Fibroblast of lung (primary cell): ENCODE data around the gene AVPR1A.

ENCODE experiments used
- EZH2 ChIP-seq: IDR thresholded peaks from 2 replicates; pipeline ENCODE4 v1.5.1; 2012; ENCODE audit warnings: low read length, control low read depth, mild to moderate bottlenecking; ENCODE audit errors: missing control alignments
- TF ChIP-seq, protein P1 (sequence below), 2 donors: IDR thresholded peaks in 1 of 2; conservative IDR thresholded peaks in 1 of 2; 1 replicate in 1 of 2; 2 replicates in 1 of 2; pipeline ENCODE4 v1.5.1; 2011 to 2012; ENCODE audit warnings: low read length in 2 of 2, control low read depth in 1 of 2, inconsistent platforms in 1 of 2, low read depth in 1 of 2, mild to moderate bottlenecking in 1 of 2

DNA sequence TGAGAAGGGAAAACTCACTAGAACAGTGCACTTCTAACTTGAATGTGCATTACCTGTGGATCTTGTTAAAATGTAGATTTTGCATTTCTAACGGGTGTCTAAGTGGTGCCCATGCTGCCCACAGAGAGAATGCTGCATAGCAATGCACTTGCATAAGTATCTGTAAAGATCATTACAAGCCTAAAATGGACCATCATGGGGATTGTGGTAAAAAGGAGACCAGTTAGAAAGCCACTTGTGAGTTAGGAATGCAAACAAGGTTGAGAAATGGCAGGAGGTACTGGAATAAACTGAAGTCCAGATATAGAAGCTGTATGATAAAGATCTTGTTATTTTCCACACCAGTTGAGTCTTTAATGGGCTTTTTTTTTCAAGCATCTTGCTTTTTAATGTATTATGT, 18.8 kb downstream of the AVPR1A start:
- TF ChIP-seq, protein P1, sequence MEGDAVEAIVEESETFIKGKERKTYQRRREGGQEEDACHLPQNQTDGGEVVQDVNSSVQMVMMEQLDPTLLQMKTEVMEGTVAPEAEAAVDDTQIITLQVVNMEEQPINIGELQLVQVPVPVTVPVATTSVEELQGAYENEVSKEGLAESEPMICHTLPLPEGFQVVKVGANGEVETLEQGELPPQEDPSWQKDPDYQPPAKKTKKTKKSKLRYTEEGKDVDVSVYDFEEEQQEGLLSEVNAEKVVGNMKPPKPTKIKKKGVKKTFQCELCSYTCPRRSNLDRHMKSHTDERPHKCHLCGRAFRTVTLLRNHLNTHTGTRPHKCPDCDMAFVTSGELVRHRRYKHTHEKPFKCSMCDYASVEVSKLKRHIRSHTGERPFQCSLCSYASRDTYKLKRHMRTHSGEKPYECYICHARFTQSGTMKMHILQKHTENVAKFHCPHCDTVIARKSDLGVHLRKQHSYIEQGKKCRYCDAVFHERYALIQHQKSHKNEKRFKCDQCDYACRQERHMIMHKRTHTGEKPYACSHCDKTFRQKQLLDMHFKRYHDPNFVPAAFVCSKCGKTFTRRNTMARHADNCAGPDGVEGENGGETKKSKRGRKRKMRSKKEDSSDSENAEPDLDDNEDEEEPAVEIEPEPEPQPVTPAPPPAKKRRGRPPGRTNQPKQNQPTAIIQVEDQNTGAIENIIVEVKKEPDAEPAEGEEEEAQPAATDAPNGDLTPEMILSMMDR (conservative IDR thresholded peaks at IDR 0.05 in 1 of 2, IDR thresholded peaks at IDR 0.05 in 1 of 2; ENCODE audit: low read depth in 1 of 2, low read length in 2 of 2): no peak
- TF ChIP-seq EZH2: no peak
